ENCODE measurements around the gene SPRR5.

SPRR5 gene

GRCh38 chr1:152976688-152977087 is 29.7 kb downstream of the SPRR5 start:
- TF ChIP-seq JUND (IDR thresholded peaks at IDR 0.05; ENCODE audit: low read depth): no peak
- in situ Hi-C loops (cut with HindIII; ENCODE audit: low pct_unique_long_range_greater_than_20kb, low sequenced_read_pairs): no loop called here
- DNase-seq (ENCODE audit: low read depth in 1 of 2, low spot score in 1 of 2): no peak

DNA sequence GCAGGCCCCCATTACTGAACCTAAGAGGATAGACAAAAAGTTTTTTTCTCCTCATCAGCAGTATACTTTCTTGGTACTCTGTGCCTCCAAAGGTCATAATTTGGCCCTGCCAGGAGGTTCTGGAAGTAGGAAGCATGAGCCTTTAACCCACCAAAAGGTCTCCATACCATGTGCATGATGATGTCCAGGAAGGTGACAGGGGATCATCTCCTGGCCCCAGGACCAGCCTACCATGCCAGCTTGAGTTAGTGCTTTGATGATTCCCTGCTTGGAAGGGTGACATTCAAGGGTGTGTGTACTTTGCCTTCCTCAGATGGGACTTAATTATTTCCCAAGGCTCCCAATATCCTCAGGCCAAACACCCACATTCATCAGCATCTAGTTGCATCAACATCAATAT is 30.6 kb downstream of the SPRR5 start:
- in situ Hi-C loops (cut with HindIII; ENCODE audit: low pct_unique_long_range_greater_than_20kb, low sequenced_read_pairs): no loop called here
- TF ChIP-seq JUND (IDR thresholded peaks at IDR 0.05; ENCODE audit: low read depth): no peak
- DNase-seq (ENCODE audit: low read depth in 1 of 2, low spot score in 1 of 2): no peak

DNA sequence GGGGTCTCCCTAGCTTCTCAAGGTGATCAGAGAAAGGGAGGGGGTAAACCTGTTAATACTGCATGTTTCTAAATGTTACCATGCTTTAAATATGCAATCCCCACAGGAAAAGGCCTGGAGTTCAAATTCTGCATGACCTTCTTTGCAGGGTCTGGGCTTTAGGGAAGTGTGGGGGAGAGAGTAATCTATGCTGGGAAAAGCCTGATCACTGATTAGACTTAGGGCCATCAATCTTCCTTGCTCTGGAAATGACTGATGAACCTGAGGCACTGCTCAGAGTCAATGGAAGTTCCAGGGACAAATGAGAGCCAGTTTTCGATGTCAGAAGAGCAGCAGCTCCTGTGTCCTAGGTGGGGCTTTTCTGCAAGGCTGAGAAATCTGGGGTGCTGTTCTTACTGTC is 33.7 kb downstream of the SPRR5 start:
- in situ Hi-C loops (cut with HindIII; ENCODE audit: low pct_unique_long_range_greater_than_20kb, low sequenced_read_pairs): no loop called here
- no peak for TF ChIP-seq JUND (IDR thresholded peaks at IDR 0.05; ENCODE audit: low read depth)
- DNase-seq (ENCODE audit: low read depth in 1 of 2, low spot score in 1 of 2): no peak

DNA sequence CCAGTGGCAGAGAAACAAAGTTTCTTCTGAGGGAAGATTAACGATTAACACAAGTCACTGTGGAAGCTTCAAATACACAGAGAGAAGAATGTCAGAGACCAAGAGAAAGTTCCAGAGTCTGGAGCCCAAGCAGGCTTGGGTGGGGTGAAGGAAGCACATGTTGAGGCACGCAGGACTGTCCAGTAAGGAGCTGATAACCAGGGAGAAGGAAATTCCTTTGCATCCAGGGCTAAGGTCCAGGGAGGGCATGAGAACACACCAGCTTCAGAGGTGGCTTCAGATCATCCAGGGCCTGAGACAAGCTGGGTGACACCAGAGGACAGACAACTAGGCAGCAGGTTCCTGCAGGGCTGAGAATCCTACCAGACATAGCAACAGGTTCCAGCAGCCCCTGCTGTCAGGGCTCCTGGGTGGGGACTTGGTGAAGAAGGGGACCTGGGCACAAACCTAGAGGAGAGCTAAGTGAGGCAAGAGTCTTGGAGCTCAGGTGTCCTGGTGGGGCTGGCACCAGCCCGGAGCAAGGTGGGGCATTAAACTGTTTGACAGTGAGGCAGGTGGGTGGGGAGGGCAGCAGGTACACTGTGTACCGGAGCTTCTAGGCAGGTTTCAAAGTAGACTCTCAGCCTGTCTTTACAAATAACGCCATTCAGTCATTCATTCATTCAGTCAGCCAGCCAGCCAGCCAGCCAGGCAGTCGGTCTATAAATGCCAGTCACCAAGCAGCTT is 34.3 kb downstream of the SPRR5 start:
- TF ChIP-seq JUND (IDR thresholded peaks at IDR 0.05; ENCODE audit: low read depth): no peak
- DNase-seq (ENCODE audit: low read depth in 1 of 2, low spot score in 1 of 2): no peak
- in situ Hi-C loops (cut with HindIII; ENCODE audit: low pct_unique_long_range_greater_than_20kb, low sequenced_read_pairs): no loop called here

- DNase-seq (ENCODE audit: low read depth in 1 of 2, low spot score in 1 of 2): no peak
- in situ Hi-C loops (cut with HindIII; ENCODE audit: low pct_unique_long_range_greater_than_20kb, low sequenced_read_pairs): no loop called here
- TF ChIP-seq JUND (IDR thresholded peaks at IDR 0.05; ENCODE audit: low read depth): no peak
Measured at GRCh38 chr1:152982076-152982475, 35.1 kb downstream of the SPRR5 start.

DNA sequence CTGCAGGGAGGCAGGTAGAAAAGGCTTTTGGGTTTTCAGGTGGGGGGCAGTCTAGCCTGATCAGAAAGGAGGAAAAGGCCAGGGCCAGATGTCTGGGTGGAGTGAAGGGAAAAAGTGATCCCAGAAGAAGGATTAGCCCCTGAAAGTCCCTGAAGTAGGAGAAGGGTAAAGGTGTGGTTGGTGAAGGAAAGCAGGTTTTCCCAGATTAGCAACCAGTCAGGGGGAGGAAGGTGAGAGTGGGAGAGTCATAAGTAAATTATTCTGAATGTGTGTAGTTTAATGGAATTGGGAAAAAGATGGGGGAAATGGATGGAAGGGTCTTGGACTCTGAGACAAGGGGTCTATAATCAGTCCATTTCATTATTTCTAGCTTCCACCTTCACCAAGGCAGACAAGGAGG is 36.2 kb downstream of the SPRR5 start:
- TF ChIP-seq JUND (IDR thresholded peaks at IDR 0.05; ENCODE audit: low read depth): no peak
- DNase-seq (ENCODE audit: low read depth in 1 of 2, low spot score in 1 of 2): no peak
- in situ Hi-C loops (cut with HindIII; ENCODE audit: low pct_unique_long_range_greater_than_20kb, low sequenced_read_pairs): no loop called here

DNA sequence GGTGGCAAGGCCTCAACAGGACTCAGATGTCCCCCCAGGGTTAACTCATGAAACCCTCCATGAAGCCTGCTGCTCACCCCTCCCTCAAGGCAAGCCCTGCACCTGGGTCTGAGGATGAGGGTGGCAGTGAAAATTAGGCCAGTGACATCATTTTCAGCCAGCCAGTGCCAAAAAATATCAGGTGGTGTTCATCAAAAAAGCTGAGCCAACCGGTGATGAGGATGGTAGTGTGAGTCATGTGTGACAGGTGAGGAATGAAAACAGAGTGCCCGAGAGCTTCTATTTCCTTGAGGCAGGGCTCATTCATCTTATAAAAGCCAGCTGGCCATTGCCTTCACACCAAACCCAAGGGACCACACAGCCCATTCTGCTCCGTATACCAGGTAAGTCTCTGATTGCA is 36.7 kb downstream of the SPRR5 start, which contains the start of gene SPRR1A:
TSS of gene SPRR1A (plus strand) at position 339 of the 400 bp plus-strand sequence. CDS start 1,150 bp downstream, outside the sequence.
- TF ChIP-seq JUND (IDR thresholded peaks at IDR 0.05; ENCODE audit: low read depth): no peak
- in situ Hi-C loops (cut with HindIII; ENCODE audit: low pct_unique_long_range_greater_than_20kb, low sequenced_read_pairs): no loop called here
- peak in 1 of 2 experiments; percentile 49 for DNase-seq (ENCODE audit: low read depth in 1 of 2, low spot score in 1 of 2)

- TF ChIP-seq JUND (IDR thresholded peaks at IDR 0.05; ENCODE audit: low read depth): no peak
- in situ Hi-C loops (cut with HindIII; ENCODE audit: low pct_unique_long_range_greater_than_20kb, low sequenced_read_pairs): no loop called here
- DNase-seq (ENCODE audit: low read depth in 1 of 2, low spot score in 1 of 2): no peak
Measured at GRCh38 chr1:152986578-152986977, 39.6 kb downstream of the SPRR5 start.

GRCh38 chr1:152993186-152993585 is 46.2 kb downstream of the SPRR5 start:
- in situ Hi-C loops (cut with HindIII; ENCODE audit: low pct_unique_long_range_greater_than_20kb, low sequenced_read_pairs): no loop called here
- TF ChIP-seq JUND (IDR thresholded peaks at IDR 0.05; ENCODE audit: low read depth): no peak
- no peak for DNase-seq (ENCODE audit: low read depth in 1 of 2, low spot score in 1 of 2)

GRCh38 chr1:152995842-152996241 is 48.8 kb downstream of the SPRR5 start:
- in situ Hi-C loops (cut with HindIII; ENCODE audit: low pct_unique_long_range_greater_than_20kb, low sequenced_read_pairs): no loop called here
- no peak for TF ChIP-seq JUND (IDR thresholded peaks at IDR 0.05; ENCODE audit: low read depth)
- no peak for DNase-seq (ENCODE audit: low read depth in 1 of 2, low spot score in 1 of 2)

DNA sequence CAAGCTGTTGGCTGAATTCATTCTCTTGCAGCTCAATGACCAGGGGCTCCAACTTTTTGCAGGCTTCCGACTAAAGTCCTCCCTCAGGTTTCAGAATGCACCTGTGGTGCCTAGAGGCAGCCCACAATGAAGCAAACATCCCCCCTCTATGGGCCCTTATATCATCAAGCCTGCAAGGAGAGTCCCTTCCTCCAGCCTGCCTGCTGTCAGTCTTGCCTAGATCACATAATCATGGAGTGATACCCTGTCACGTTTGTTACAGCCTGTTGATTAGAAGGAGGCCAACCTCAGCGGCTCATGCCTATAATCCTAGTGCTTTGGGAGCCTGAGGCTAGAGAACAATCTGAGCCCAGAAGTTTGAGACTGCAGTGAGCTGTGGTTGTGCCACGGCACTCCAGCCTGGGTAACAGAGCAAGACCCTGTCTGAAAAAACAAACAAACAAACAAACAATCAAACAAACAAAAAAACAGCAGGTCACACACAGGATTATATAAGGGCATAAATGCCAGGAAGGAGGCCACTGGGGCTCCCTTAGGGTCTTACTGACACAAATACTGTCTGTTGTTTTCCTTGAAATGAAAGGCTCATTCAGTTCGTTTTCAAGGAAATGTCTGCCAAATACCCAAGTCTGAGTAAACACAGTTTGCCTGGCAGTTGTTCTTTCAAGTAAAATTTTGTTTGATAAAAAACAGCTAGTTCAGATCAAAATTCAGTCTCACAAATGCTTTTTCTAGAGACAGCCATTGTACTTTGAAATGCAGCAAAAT is 49.8 kb downstream of the SPRR5 start:
- in situ Hi-C loops (cut with HindIII; ENCODE audit: low pct_unique_long_range_greater_than_20kb, low sequenced_read_pairs): no loop called here
- TF ChIP-seq JUND (IDR thresholded peaks at IDR 0.05; ENCODE audit: low read depth): no peak
- DNase-seq (ENCODE audit: low read depth in 1 of 2, low spot score in 1 of 2): no peak

DNA sequence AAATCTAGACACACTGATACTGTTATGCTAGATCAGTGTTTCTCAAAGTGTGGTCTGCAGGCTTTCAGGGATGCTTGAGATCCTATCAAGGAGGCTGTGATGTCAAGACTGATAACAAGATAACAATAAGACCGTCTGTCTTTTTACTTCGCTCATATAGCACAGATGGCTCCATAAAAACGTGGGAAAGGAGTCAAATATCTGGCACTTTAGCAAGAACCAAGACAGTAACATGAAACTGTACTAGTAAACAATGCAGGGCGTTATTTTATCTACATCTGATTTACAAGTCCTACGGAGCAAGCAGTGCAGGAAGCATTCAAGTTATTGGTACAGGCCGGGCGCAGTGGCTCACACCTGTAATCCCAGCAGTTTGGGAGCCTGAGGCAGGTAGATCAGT is 50.9 kb downstream of the SPRR5 start:
- DNase-seq (ENCODE audit: low read depth in 1 of 2, low spot score in 1 of 2): peak in 1 of 2 experiments; percentile 16
- in situ Hi-C loops (cut with HindIII; ENCODE audit: low pct_unique_long_range_greater_than_20kb, low sequenced_read_pairs): no loop called here
- TF ChIP-seq JUND (IDR thresholded peaks at IDR 0.05; ENCODE audit: low read depth): no peak

DNA sequence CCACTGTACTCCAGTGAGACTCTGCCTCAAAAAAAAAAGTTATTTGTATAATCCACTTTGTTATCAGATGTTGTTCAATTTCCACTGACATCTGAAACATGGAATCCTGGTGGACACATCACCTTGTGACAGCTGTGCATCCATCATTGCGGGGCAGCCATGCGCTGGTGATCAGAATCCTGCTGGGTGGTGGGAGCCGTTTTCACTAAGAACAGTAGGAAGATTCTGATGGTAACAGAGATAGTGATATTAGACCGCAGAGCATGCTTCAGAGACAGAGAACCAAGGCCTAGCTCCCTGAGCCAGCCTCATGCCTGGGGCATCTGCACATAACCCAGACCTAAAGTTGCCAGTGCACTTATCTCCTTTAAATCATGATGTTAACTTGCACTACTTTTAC is 51.5 kb downstream of the SPRR5 start:
- in situ Hi-C loops (cut with HindIII; ENCODE audit: low pct_unique_long_range_greater_than_20kb, low sequenced_read_pairs): no loop called here
- TF ChIP-seq JUND (IDR thresholded peaks at IDR 0.05; ENCODE audit: low read depth): no peak
- DNase-seq (ENCODE audit: low read depth in 1 of 2, low spot score in 1 of 2): no peak

All from T47D (cell line).